ENCODE measurements around the gene SFTPD.

SFTPD gene

DNA sequence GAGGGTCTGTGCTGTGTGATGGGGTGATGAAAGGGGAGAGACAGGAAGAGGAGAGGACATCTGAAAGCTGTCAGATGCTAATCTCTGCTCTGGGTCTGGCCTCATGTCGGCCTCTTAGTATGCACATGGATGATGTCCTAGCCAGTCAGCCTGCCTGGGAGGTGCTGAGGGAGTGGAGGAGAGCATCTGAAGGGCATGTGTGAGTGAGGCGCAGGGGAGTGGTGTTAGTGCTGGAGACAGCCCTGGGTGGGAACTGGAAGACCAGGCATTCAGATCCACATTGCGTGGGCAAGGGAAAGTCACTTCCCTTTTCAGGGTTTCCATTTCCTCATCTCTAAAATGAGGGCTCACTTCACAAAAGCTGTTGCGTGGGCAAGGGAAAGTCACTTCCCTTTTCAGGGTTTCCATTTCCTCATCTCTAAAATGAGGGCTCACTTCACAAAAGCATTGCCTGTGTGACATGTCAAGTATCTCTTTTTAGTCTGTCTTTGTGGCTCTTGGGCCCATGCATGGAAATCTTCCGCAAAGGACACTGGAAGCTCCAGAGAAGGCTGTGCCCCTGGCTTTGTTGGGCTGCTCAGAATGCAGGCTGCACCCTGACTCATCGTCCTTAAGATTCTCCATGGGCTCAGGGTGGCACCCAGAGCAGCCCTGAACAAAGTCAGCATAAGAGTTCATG is 10.0 kb downstream of the SFTPD start:
- no peak for TF ChIP-seq CTCF (IDR thresholded peaks at IDR 0.05; ENCODE audit: low read depth, low read length)
- no peak overlapping the region for H3K4me3 ChIP-seq (ENCODE audit: low read depth, low read length)

DNA sequence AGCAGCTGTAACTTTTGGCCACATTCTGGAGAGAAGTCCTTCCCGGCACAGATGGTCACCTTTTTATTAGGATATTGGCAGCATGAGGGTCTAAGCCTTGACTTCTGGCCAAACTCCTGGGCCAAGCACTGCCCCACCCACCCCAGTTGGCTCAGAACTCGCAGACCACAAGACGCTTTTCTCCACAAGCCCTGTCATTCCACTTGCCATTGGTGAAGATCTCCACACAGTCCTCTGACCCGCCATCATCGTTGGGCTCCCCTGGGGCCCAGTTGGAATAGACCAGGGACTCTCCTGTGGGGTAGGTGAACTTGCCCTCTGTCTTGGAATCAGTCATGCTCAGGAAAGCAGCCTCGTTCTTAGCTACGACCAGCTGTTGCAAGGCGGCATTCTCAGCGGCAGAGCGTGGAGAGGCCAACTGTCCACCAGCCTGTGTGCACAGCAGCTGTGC is 11.2 kb downstream of the SFTPD start:
- no peak overlapping the region for H3K4me3 ChIP-seq (ENCODE audit: low read depth, low read length)
- TF ChIP-seq CTCF (IDR thresholded peaks at IDR 0.05; ENCODE audit: low read depth, low read length) = no peak

DNA sequence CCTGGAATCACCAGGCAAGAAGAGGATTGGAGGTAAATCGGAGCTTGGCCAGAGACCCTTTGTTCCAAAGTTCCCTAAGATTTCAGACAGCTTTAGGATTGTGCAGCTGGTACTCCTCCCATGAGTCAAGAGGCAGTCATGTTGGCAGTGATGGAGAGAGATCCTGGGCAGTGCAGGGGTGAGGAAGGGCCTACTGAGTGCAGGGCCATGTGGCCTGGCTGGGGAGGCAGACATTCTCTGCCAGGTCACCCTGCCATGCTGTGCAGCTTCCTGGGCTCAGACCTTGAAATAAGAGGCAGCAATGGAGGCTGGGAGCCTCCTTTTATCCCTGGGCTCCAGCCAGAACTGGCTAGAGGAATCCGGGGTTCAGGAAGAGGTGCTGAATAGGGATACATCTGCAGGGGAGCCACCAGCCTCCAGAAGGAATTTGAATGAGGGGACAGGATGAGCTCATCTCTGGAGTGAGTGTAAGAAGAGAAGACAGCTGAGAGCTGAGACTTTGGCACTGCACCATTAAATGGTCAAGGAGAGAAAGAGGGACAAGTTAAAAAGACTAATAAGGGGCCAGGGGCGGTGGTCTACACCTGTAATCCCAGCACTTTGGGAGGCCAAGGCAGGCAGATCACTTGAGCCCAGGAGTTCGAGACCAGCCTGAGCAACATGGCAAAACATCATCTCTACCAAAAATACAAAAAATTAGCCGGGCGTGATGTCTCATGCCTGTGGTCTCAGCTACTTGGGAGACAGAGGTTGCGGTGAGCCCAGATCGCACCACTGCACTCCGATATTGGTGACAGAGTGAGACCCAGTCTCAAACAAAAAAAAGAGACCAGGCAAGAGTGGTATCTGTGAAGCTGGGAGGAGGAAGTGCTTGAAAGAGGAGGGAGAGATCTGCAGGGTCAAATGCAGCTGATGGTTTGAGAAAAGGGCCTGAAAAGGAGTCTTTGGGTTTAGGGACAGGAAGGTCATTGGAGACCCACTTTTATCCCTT is 12.0 kb downstream of the SFTPD start:
- no peak for TF ChIP-seq CTCF (IDR thresholded peaks at IDR 0.05; ENCODE audit: low read depth, low read length)
- H3K4me3 ChIP-seq (ENCODE audit: low read depth, low read length) = no peak overlapping the region

DNA sequence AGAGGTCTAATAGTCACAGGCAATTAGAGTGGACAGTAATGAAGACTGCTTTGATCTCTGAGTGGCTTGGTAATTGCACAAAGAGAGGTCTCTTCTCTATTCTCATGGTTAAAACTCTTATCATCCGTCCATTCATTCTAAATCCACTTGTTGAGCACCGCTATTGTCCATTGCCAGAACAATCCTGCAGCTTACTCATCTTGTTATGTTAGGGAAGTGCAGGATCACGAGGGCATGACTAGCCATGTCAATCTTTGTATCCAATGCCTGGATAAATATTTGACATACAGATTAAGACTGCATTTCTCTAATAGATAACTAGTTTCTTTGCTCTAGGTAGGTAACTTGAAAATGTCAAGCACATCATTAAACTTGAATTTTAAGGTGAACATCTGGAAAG is 14.9 kb downstream of the SFTPD start:
- TF ChIP-seq CTCF (IDR thresholded peaks at IDR 0.05; ENCODE audit: low read depth, low read length) = no peak
- H3K4me3 ChIP-seq (ENCODE audit: low read depth, low read length) = no peak overlapping the region

GRCh38 chr10:79932841-79933379 is 16.0 kb downstream of the SFTPD start:
- no peak overlapping the region for H3K4me3 ChIP-seq (ENCODE audit: low read depth, low read length)
- no peak for TF ChIP-seq CTCF (IDR thresholded peaks at IDR 0.05; ENCODE audit: low read depth, low read length)

DNA sequence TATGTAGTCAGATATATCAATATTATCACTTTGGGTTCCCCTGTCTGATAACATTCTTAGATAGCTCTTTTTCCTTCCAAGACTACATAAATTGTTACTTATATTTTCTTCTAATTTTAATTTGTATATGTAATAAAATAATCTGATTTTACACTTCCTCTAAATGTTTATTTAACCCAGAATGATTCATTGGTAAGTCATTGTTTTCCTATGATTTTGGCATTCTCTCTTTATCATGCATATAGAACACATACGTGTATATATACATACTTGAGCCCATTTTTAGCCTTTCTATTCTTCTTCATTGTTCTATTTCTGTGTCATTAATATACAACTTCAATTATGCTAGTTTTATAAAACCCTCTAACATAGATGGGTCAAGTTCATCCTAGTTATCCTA is 16.6 kb downstream of the SFTPD start:
- TF ChIP-seq CTCF (IDR thresholded peaks at IDR 0.05; ENCODE audit: low read depth, low read length) = no peak
- no peak overlapping the region for H3K4me3 ChIP-seq (ENCODE audit: low read depth, low read length)

Data from WI38 (cell line).